Smooth muscle cell (in vitro differentiated cells): ENCODE results near the gene ZG16. TPM values are rescaled to one million over a fixed set of nuclear protein-coding genes. Genes with fewer than 3 reads are reported as not detected.
A peak's percentile ranks its signal among the peaks of the same experiment; 100 is the strongest.

ENCODE experiments used
- DNase-seq: peaks from one replicate; lab custom pipeline; 2025; ENCODE audit not compliant: unreplicated experiment; lab: John Stamatoyannopoulos, UW
- H2AFZ ChIP-seq: fragments of 200-600 bp; sonication (generic); 2 replicates; pipeline ENCODE4 v1.6.0; 2016; ENCODE audit warnings: antibody characterized with exemption, low read depth, mild to moderate bottlenecking
- H3F3A ChIP-seq: fragments of 200-600 bp; sonication (generic); 2 replicates; pipeline ENCODE4 v1.6.0; 2017; ENCODE audit warnings: antibody characterized with exemption, low read depth
- H3K27ac ChIP-seq: fragments of 200-600 bp; sonication (generic); 2 replicates; pipeline ENCODE4 v1.5.1; 2016; ENCODE audit warnings: low read depth, mild to moderate bottlenecking
- H3K27me3 ChIP-seq: fragments of 200-600 bp; sonication (generic); 2 replicates; pipeline ENCODE4 v1.6.1; 2016; ENCODE audit warnings: low read depth, mild to moderate bottlenecking
- H3K36me3 ChIP-seq: fragments of 200-600 bp; sonication (generic); 2 replicates; pipeline ENCODE4 v1.5.1; 2016; ENCODE audit warnings: low read depth
- H3K4me1 ChIP-seq: fragments of 200-600 bp; sonication (generic); 2 replicates; pipeline ENCODE4 v1.5.1; 2016; ENCODE audit warnings: low read depth
- H3K4me2 ChIP-seq: fragments of 200-600 bp; sonication (generic); 2 replicates; pipeline ENCODE4 v1.6.0; 2016; ENCODE audit warnings: mild to moderate bottlenecking
- H3K4me3 ChIP-seq: fragments of 200-600 bp; sonication (generic); 2 replicates; pipeline ENCODE4 v1.5.1; 2016; ENCODE audit warnings: mild to moderate bottlenecking
- H3K79me2 ChIP-seq: fragments of 200-600 bp; sonication (generic); 2 replicates; pipeline ENCODE4 v1.6.0; 2016; ENCODE audit warnings: low read depth, mild to moderate bottlenecking
- H3K9ac ChIP-seq: fragments of 200-600 bp; sonication (generic); 2 replicates; pipeline ENCODE4 v1.6.0; 2016; ENCODE audit warnings: low read depth
- H3K9me3 ChIP-seq: fragments of 200-600 bp; sonication (generic); replicated peaks from 2 replicates; pipeline ENCODE4 v1.5.1; 2016; ENCODE audit warnings: low read depth
- H4K20me1 ChIP-seq: fragments of 200-600 bp; sonication (generic); 2 replicates; pipeline ENCODE4 v1.6.0; 2016; ENCODE audit warnings: low read depth
- WGBS: methylation state at CpG from one replicate; pipeline ENCODE4 v1.1.7; 2016; ENCODE audit warnings: low lambda C conversion rate; 5-methylcytosine and 5-hydroxymethylcytosine counted together
- polyA plus RNA-seq: library from polyadenylated mRNA; unstranded; fragments of >200 nt; fragmentation: Nextera tagmentation; extraction: Ambion mirVana; gene quantifications from 2 replicates; pipeline ENCODE4 v1.2.1, GENCODE V29; 2016
- total RNA-seq: library from RNA; depleted of rRNA; stranded (reverse); fragments of >200 nt; gene quantifications from 2 replicates; pipeline ENCODE4 v1.2.3, GENCODE V29; 2014
- TF ChIP-seq, protein P1 (sequence below): fragments of 200-600 bp; sonication (generic); IDR thresholded peaks from 2 replicates; pipeline ENCODE4 v1.5.1; 2017; ENCODE audit warnings: borderline replicate concordance, mild to moderate bottlenecking, antibody characterized with exemption; ENCODE audit not compliant: insufficient read depth, poor library complexity, severe bottlenecking

ZG16 gene
- total and polyA plus RNA-seq, 2 experiments from 2014 or later, result not detected

- peaks cover 16% of the 10 kb centered on the region for H3F3A ChIP-seq
- 40% methylated on average over 10 of the region's 10 CpGs for WGBS
- peak overlapping the region; percentile 52 for H3K9ac ChIP-seq
- peak overlapping the region; percentile 86 for H3K27ac ChIP-seq
- H3K4me2 ChIP-seq, result peak overlapping the region; percentile 71
- H3K36me3 ChIP-seq, result no peaks in the 10 kb centered on the region
- TF ChIP-seq, protein P1, sequence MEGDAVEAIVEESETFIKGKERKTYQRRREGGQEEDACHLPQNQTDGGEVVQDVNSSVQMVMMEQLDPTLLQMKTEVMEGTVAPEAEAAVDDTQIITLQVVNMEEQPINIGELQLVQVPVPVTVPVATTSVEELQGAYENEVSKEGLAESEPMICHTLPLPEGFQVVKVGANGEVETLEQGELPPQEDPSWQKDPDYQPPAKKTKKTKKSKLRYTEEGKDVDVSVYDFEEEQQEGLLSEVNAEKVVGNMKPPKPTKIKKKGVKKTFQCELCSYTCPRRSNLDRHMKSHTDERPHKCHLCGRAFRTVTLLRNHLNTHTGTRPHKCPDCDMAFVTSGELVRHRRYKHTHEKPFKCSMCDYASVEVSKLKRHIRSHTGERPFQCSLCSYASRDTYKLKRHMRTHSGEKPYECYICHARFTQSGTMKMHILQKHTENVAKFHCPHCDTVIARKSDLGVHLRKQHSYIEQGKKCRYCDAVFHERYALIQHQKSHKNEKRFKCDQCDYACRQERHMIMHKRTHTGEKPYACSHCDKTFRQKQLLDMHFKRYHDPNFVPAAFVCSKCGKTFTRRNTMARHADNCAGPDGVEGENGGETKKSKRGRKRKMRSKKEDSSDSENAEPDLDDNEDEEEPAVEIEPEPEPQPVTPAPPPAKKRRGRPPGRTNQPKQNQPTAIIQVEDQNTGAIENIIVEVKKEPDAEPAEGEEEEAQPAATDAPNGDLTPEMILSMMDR, result no peak
- DNase-seq, result no peak
- H2AFZ ChIP-seq, result no peak overlapping the region
- H3K27me3 ChIP-seq, result no peaks in the 10 kb centered on the region
- H4K20me1 ChIP-seq, result peaks cover 66% of the 10 kb centered on the region
- no peak overlapping the region for H3K4me3 ChIP-seq
- H3K79me2 ChIP-seq, result peaks cover 53% of the 10 kb centered on the region
- peaks cover 26% of the 10 kb centered on the region for H3K4me1 ChIP-seq
- H3K9me3 ChIP-seq, result no peaks in the 10 kb centered on the region
Observed at GRCh38 chr16:29825145-29826044, 47.3 kb downstream of the ZG16 start.

GRCh38 chr16:29826342-29826695 is 48.3 kb downstream of the ZG16 start:
- whole genome bisulfite sequencing, result 97% methylated on average over 8 of the region's 8 CpGs
- Histone ChIP-seq H3K4me1 (peaks cover 24% of the 10 kb centered on the region), H3K9me3 (no peaks in the 10 kb centered on the region), H2AFZ (no peak overlapping the region), H3K36me3 (no peaks in the 10 kb centered on the region), H3K9ac (no peak overlapping the region), H3K27me3 (no peaks in the 10 kb centered on the region), H3F3A (peaks cover 16% of the 10 kb centered on the region), H3K79me2 (peaks cover 44% of the 10 kb centered on the region), H3K4me3 (no peak overlapping the region), H3K27ac (peak overlapping the region; percentile 86), H4K20me1 (peaks cover 72% of the 10 kb centered on the region), H3K4me2 (no peak overlapping the region)
- TF ChIP-seq, protein P1, result no peak
- DNase-seq, result no peak

DNA sequence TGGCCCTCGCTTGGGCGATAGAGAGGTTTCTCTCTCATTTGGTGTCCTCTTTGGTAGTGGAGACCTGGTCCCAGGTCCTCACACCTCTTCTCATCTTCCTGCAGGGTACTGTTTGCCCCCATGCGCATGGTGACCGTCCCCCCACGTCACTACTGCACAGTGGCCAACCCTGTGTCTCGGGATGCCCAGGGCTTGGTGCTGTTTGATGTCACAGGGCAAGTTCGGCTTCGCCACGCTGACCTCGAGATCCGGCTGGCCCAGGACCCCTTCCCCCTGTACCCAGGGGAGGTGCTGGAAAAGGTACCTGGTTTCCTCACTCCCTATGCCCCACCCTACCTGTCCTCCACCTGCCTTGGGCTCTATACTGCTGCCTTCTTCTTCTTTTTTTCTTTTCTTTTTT is 52.7 kb downstream of the ZG16 start:
- Histone ChIP-seq H3K27me3 (no peaks in the 10 kb centered on the region), H3K9ac (no peak overlapping the region), H3K4me2 (no peak overlapping the region), H4K20me1 (peaks cover 56% of the 10 kb centered on the region), H2AFZ (no peak overlapping the region), H3K4me3 (no peak overlapping the region), H3K9me3 (no peaks in the 10 kb centered on the region), H3K79me2 (peaks cover 22% of the 10 kb centered on the region), H3K36me3 (no peaks in the 10 kb centered on the region), H3K27ac (no peak overlapping the region), H3F3A (no peaks in the 10 kb centered on the region), H3K4me1 (peaks cover 2% of the 10 kb centered on the region)
- TF ChIP-seq, protein P1, result no peak
- WGBS, result 93% methylated on average over 11 of the region's 11 CpGs
- no peak for DNase-seq
